Measurements from ENCODE around the gene RAPGEF1. TPM values are rescaled to one million over a fixed set of nuclear protein-coding genes. Genes with fewer than 3 reads are reported as not detected.

Gene RAPGEF1
- total and polyA plus RNA-seq, 8 donors = 17.1 to 62.6 (median 44.8) TPM

GRCh38 chr9:131545003-131545785, 194.7 kb downstream of the RAPGEF1 start, which contains the start of gene PRRT1B:
Gene PRRT1B, plus strand, starts transcription at chr9:131545523. Its CDS starts 93 bp downstream, at chr9:131545616.
- peak within 1 kb of the TSS; percentile 28 to 55 (median 42) for H3K4me3 ChIP-seq
- TF ChIP-seq CTCF (IDR thresholded peaks at IDR 0.05) = no peak
- peak within 1 kb of the TSS; percentile 42 to 65 (median 52) for H3K27ac ChIP-seq
- WGBS, 2 donors = 6 to 8% methylated on average over 49 to 50 of the region's 50 CpGs
- no peaks in the 10 kb centered on the region for H3K36me3 ChIP-seq
- DNase-seq (peak; percentile 94 to 99 (median 96)), ATAC-seq (peak; percentile 95 to 98 (median 96)), FAIRE-seq (no peak)
- intact Hi-C loops (cut with DNase I) = no loop called here
- peaks cover 0 to 5% (median 4%) of the 10 kb centered on the region in 3 donors for H3K4me1 ChIP-seq
- no peaks in the 10 kb centered on the region for H3K27me3 ChIP-seq
- no peaks in the 10 kb centered on the region for H3K9me3 ChIP-seq

- no peaks in the 10 kb centered on the region for H3K9me3 ChIP-seq
- no peak for TF ChIP-seq CTCF (IDR thresholded peaks at IDR 0.05)
- intact Hi-C loops (cut with DNase I) = no loop called here
- 95 to 97% methylated on average over 6 of the region's 6 CpGs for WGBS, 2 donors
- ATAC-seq = no peak
- no peak overlapping the region for H3K27ac ChIP-seq
- no peaks in the 10 kb centered on the region for H3K36me3 ChIP-seq
- H3K4me3 ChIP-seq = no peak overlapping the region
- no peaks in the 10 kb centered on the region for H3K27me3 ChIP-seq
- FAIRE-seq = no peak
- H3K4me1 ChIP-seq = peaks cover 0 to 5% (median 4%) of the 10 kb centered on the region in 3 donors
- no peak for DNase-seq
These were observed 196.7 kb downstream of the RAPGEF1 start for GRCh38 chr9:131543141-131543540.

- intact Hi-C loops (cut with DNase I) = no loop called here
- Histone ChIP-seq H3K27ac (no peak overlapping the region), H3K27me3 (no peaks in the 10 kb centered on the region), H3K36me3 (no peaks in the 10 kb centered on the region), H3K4me3 (no peak overlapping the region), H3K9me3 (no peaks in the 10 kb centered on the region), H3K4me1 (peaks cover 0 to 7% (median 0%) of the 10 kb centered on the region in 3 donors)
- 90 to 96% methylated on average over 7 of the region's 7 CpGs for WGBS, 2 donors
- DNase-seq (no peak), ATAC-seq (no peak), FAIRE-seq (no peak)
- TF ChIP-seq CTCF (IDR thresholded peaks at IDR 0.05) = no peak
These were observed 200.5 kb downstream of the RAPGEF1 start for GRCh38 chr9:131539223-131539923.

- Histone ChIP-seq H3K9me3 (no peaks in the 10 kb centered on the region), H3K4me3 (no peak overlapping the region), H3K27ac (no peak overlapping the region), H3K27me3 (no peaks in the 10 kb centered on the region), H3K36me3 (no peaks in the 10 kb centered on the region), H3K4me1 (peaks cover 0 to 7% (median 0%) of the 10 kb centered on the region in 3 donors)
- FAIRE-seq (no peak), DNase-seq (no peak), ATAC-seq (no peak)
- TF ChIP-seq CTCF (IDR thresholded peaks at IDR 0.05) = no peak
- intact Hi-C loops (cut with DNase I) = no loop called here
- WGBS, 2 donors = 96 to 97% methylated on average over 19 of the region's 19 CpGs
These were observed 201.9 kb downstream of the RAPGEF1 start for GRCh38 chr9:131537946-131538345.
